Endometrium (tissue), 2 donors: ENCODE data around the gene RPS14.

Experiments
- FAIRE-seq: peaks from 2 replicates; lab custom pipeline; 2012; peaks lifted over from hg19 to GRCh38; lab: Jason Lieb, UNC
- donor health status: control.
- donor health status: control.

RPS14 gene

GRCh38 chr5:150400316-150401075 is 49.0 kb downstream of the RPS14 start:
- no peak for FAIRE-seq

DNA sequence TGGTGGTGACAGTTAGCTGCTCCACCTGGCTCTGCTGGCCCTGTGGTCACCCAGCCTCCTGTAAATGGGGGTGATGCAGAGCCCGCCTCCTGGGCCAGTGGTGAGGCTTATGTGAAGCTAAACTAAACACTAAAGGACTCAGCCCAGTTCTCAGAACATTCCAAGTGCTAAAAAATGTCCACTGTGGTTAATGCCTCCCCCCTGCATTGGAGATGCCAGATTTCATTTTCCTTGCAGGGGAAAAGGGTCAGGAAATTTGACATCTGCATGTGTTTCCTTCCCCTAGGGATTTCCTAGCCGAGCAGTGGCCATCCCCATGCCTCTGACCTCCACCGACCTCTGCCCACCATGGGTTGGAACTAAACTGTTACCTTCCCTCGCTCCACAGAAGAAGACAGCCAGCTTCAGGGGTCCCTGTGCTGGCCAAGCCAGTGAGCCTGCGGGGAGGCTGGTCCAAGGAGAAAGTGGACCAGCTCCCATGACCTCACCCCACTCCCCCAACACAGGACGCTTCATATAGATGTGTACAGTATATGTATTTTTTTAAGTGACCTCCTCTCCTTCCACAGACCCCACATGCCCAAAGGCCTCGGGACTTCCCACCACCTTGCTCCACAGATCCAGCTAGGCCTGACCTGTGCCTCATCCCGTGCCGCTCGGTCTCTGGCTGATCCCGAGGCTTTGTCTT is 49.9 kb downstream of the RPS14 start:
- FAIRE-seq = no peak

GRCh38 chr5:150398722-150399523 is 50.6 kb downstream of the RPS14 start:
- no peak for FAIRE-seq

GRCh38 chr5:150397782-150398721 is 51.5 kb downstream of the RPS14 start:
- no peak for FAIRE-seq

DNA sequence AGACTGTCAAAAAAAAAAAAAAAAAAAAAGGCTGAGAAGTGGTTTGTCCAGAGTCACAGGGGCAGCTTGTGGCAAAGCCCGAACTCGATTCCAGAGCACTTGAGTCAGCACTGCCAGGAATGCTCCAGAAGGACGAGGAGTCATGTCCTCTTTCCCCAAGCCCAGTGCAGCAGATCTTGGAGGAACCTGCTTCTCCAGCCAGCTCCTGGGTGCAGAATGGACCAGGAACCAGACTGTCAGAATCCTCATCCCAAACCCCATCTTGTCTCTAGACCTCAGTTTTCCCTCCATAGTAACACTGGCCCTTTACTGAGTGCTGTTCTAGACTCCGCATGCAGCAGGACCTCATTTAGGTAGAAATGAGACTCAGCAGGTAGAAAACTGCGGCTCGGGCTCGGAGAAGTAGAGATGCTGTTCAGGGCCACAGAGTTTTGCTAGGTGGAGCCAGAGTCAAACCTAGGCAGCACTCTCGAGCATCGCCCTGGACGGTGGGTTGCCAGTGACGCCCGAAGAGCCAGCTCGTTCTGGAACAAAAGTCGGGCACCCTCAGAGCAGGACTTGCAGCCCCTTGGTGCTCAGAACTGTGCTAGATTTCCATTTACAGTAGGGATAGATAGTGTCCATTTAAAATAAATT is 52.3 kb downstream of the RPS14 start:
- FAIRE-seq = no peak

GRCh38 chr5:150396267-150396666 is 53.3 kb downstream of the RPS14 start:
- FAIRE-seq = no peak

DNA sequence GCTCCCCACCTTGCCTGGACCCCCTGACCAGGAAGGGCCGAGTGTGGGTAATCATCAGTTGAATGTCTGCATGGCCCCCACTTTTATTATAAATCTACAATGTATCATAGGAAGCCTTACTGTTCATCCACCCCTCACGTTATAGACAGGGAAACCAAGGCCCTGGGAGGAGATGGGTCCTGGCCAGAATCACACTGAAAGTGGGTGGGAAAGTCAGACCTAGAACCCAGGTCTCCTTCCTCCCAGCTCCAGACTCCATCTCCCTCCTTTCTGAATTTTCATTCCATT is 53.9 kb downstream of the RPS14 start:
- no peak for FAIRE-seq

- FAIRE-seq = no peak
Observed at GRCh38 chr5:150394912-150395687, 54.4 kb downstream of the RPS14 start.

GRCh38 chr5:150394131-150394530 is 55.4 kb downstream of the RPS14 start:
- no peak for FAIRE-seq

GRCh38 chr5:150393096-150393645 is 56.4 kb downstream of the RPS14 start:
- no peak for FAIRE-seq

GRCh38 chr5:150392680-150393079 is 56.9 kb downstream of the RPS14 start:
- FAIRE-seq = no peak
